Breast epithelium (tissue), 4 donors: ENCODE results near the gene TSPEAR. TPM values are rescaled to one million over a fixed set of nuclear protein-coding genes. Genes with fewer than 3 reads are reported as not detected.

Experiments used
- DNase-seq, 2 donors: peaks; one replicate each; pipeline ENCODE4 v3.0.0-alpha.2; 2019; ENCODE audit warnings: low spot score in 2 of 2
- H3K27ac ChIP-seq, 2 donors: fragments of 200-600 bp; sonication (generic) in 1 of 2; one replicate each; pipeline ENCODE4 v1.5.1; 2016 to 2019; ENCODE audit warnings: mild to moderate bottlenecking in 1 of 2
- H3K27me3 ChIP-seq, 2 donors: fragments of 200-600 bp; sonication (generic) in 1 of 2; one replicate each; pipeline versions ENCODE4 v1.5.1 to v1.6.0; 2017 to 2019; ENCODE audit warnings: control low read depth in 1 of 2, mild to moderate bottlenecking in 1 of 2
- H3K36me3 ChIP-seq: fragments of 200-600 bp; one replicate; pipeline ENCODE4 v1.5.1; 2019
- H3K4me1 ChIP-seq, 2 donors: fragments of 200-600 bp; sonication (generic); one replicate each; pipeline ENCODE4 v1.5.1; 2016 to 2019; ENCODE audit warnings: control low read depth in 1 of 2
- H3K4me3 ChIP-seq, 3 donors: fragments of 200-600 bp; sonication (generic); 1 replicate in 2 of 3; 2 replicates in 1 of 3; pipeline ENCODE4 v1.5.1; 2016 to 2019; ENCODE audit warnings: mild to moderate bottlenecking in 3 of 3, moderate library complexity in 2 of 3
- H3K9me3 ChIP-seq, 2 donors: fragments of 200-600 bp; sonication (generic) in 1 of 2; one replicate each; pipeline ENCODE4 v1.5.1; 2016 to 2019; ENCODE audit warnings: control low read depth in 1 of 2
- POLR2A ChIP-seq: fragments of 450-650 bp; IDR thresholded peaks from one replicate; pipeline ENCODE4 v1.6.1; 2016; ENCODE audit warnings: antibody characterized with exemption, mild to moderate bottlenecking, moderate library complexity
- POLR2AphosphoS5 ChIP-seq, 3 donors: sonication (generic); formaldehyde crosslinking; IDR thresholded peaks; one replicate each; pipeline ENCODE4 v1.6.1; 2017; ENCODE audit warnings: antibody characterized with exemption in 3 of 3
- intact Hi-C: fragments of 100-400 bp; cut with DNase I; formaldehyde crosslinking; loops from one replicate; pipeline ENCODE4 v1.15.1; 2023; ENCODE audit warnings: low total_unique reads
- total RNA-seq, 3 donors: library from RNA; depleted of rRNA; stranded (reverse); fragments of >200 nt; gene quantifications; one replicate each; pipeline ENCODE4 v1.1.0, GENCODE V29; 2016
- TF ChIP-seq, protein P1 (sequence below), 3 donors: fragments of 450-650 bp; IDR thresholded peaks; one replicate each; pipeline ENCODE4 v1.5.1; 2016 to 2017; ENCODE audit warnings: antibody characterized with exemption in 3 of 3, mild to moderate bottlenecking in 3 of 3, moderate library complexity in 3 of 3

Gene TSPEAR
- total RNA-seq, 3 donors from 2014 or later = 0.15 TPM; not detected in 2

DNA sequence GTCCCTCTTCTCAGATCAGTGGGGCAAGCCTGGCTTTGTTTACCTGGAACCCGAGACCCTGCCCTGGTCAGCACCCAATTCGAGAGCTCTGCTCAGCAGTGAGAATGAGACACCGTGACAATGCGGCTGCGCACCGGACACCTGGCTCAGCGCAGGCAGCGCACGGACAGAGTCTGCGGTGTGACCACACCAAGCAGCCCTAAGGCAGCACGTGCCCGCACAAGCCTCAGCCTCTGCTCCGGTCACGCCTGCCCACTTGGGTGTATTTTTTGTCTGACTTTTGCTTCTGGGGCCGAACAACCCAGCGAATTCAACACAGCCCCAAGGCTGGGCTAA is 94.8 kb downstream of the TSPEAR start:
- Histone ChIP-seq H3K36me3 (no peaks in the 10 kb centered on the region), H3K9me3 (peaks cover 9 to 18% of the 10 kb centered on the region in 2 donors), H3K4me1 (no peaks in the 10 kb centered on the region), H3K4me3 (no peak overlapping the region), H3K27me3 (peaks cover 0 to 36% of the 10 kb centered on the region in 2 donors), H3K27ac (no peak overlapping the region)
- intact Hi-C loops = no loop called here
- TF ChIP-seq, protein P1, sequence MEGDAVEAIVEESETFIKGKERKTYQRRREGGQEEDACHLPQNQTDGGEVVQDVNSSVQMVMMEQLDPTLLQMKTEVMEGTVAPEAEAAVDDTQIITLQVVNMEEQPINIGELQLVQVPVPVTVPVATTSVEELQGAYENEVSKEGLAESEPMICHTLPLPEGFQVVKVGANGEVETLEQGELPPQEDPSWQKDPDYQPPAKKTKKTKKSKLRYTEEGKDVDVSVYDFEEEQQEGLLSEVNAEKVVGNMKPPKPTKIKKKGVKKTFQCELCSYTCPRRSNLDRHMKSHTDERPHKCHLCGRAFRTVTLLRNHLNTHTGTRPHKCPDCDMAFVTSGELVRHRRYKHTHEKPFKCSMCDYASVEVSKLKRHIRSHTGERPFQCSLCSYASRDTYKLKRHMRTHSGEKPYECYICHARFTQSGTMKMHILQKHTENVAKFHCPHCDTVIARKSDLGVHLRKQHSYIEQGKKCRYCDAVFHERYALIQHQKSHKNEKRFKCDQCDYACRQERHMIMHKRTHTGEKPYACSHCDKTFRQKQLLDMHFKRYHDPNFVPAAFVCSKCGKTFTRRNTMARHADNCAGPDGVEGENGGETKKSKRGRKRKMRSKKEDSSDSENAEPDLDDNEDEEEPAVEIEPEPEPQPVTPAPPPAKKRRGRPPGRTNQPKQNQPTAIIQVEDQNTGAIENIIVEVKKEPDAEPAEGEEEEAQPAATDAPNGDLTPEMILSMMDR (IDR thresholded peaks at IDR 0.05) = no peak
- TF ChIP-seq POLR2AphosphoS5 (IDR thresholded peaks at IDR 0.05) = no peak
- no peak for TF ChIP-seq POLR2A
- no peak for DNase-seq

DNA sequence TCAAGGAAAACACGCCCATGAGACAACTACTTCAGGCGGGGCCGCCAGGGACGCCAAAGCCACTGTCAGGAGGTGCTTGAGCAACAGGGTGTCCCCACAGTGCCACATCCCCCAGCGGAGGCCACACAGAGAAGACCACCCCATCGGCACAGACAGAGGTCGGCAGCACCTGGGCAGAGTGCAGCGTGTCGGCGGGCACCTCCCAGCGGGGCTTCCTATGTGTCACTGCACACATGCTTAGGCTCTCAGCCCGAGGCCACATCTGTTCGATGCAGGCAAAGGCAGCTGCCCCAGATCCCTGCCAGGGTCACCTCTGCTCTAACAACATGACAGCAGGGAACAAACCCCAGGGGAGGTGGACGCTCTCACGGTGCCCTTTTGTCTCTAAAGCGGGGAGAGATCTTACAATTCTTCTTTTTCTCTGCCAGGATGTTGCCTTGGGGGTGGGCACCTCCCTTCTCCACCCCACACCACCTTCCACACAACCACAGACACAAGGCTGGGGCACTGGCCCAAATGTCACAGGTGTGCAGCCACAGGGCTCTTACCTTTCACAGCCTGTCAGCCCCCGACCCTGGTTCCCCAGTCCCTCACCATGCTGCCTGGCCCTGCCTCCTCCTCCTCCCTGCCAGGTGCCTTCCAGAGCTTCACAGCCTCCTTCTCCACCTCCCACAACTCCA is 95.3 kb downstream of the TSPEAR start:
- H3K36me3 ChIP-seq = no peaks in the 10 kb centered on the region
- no peak for DNase-seq
- peaks cover 0 to 36% of the 10 kb centered on the region in 2 donors for H3K27me3 ChIP-seq
- intact Hi-C loops = no loop called here
- no peak overlapping the region for H3K27ac ChIP-seq
- TF ChIP-seq POLR2A (no peak), POLR2AphosphoS5 (IDR thresholded peaks at IDR 0.05) (no peak)
- TF ChIP-seq, protein P1 (IDR thresholded peaks at IDR 0.05) = no peak
- H3K4me3 ChIP-seq = no peak overlapping the region
- peaks cover 12 to 22% of the 10 kb centered on the region in 2 donors for H3K9me3 ChIP-seq
- H3K4me1 ChIP-seq = no peaks in the 10 kb centered on the region

DNA sequence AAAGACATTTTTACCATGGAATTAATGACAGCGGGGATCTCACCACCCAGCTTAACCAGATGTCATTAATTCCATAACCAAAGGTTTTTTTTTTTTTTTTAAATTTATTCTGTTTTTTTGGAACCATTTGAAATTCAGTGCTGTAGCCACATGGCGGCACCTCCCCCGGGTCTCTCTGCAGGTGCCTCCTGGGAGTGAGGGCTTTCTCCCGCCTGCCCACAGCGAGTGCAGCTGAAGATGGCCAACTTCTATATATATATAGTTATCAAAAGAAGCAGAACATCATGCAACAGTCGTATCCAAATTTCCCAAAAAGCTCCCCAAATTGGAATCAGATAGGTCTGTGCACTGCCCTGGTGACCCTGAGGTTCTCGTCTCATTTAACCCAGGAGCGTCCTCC is 95.9 kb downstream of the TSPEAR start:
- Histone ChIP-seq H3K4me1 (no peaks in the 10 kb centered on the region), H3K27me3 (peaks cover 0 to 36% of the 10 kb centered on the region in 2 donors), H3K27ac (no peak overlapping the region), H3K36me3 (no peaks in the 10 kb centered on the region), H3K4me3 (no peak overlapping the region), H3K9me3 (peaks cover 18 to 28% of the 10 kb centered on the region in 2 donors)
- TF ChIP-seq POLR2AphosphoS5 (IDR thresholded peaks at IDR 0.05) (no peak), POLR2A (no peak)
- TF ChIP-seq, protein P1 (IDR thresholded peaks at IDR 0.05) = no peak
- DNase-seq = no peak
- intact Hi-C loops = no loop called here

DNA sequence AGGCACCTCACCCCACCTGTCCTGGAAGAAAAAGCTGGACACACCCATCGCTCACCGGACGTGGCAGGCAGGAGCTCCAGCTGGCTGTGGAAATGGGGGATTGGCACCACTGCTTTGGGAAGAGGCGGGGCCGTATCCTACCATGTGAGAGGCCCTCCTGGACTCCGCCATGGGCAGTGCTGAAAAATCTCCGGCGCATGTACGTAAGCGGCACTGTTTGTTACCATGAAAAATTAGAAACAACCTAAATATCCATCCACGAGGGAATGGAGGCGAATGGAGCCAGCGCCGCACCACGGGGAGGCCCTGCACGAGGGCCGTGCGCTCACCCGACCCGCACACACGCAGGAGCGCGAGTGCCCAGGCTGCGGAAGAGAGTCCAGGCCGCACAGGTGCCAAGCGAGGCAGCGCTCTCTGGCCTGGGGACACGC is 96.4 kb downstream of the TSPEAR start:
- no peak overlapping the region for H3K27ac ChIP-seq
- no peak for DNase-seq
- no peak for TF ChIP-seq POLR2AphosphoS5 (IDR thresholded peaks at IDR 0.05)
- TF ChIP-seq, protein P1 (IDR thresholded peaks at IDR 0.05) = no peak
- TF ChIP-seq POLR2A = no peak
- intact Hi-C loops = no loop called here
- no peaks in the 10 kb centered on the region for H3K36me3 ChIP-seq
- no peak overlapping the region for H3K4me3 ChIP-seq
- H3K4me1 ChIP-seq = no peaks in the 10 kb centered on the region
- peaks cover 0 to 36% of the 10 kb centered on the region in 2 donors for H3K27me3 ChIP-seq
- peaks cover 21 to 30% of the 10 kb centered on the region in 2 donors for H3K9me3 ChIP-seq

DNA sequence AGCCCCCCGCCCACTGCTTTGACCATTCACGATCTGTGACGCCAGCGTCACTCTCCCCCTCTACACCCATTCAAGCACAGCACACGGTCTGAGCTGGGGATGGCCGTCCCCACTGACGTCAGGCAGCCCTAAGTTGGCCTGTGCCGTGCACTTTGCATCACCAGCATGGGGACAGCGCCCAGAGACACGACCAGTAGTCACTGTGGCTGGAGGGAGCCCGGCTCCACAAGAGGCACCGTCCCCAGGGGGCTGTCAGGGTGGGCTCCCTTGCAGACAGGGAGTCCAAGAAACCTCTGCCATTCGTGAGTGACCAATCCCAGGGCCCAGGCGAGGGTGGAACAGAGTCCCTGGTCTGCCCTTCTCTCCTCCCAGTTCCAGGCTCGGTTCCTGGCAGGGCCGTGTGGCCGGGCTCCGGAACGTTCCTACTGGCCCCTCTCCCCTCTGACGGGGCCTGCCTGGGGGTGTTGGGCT is 97.2 kb downstream of the TSPEAR start:
- no peak for DNase-seq
- no peaks in the 10 kb centered on the region for H3K4me1 ChIP-seq
- H3K27me3 ChIP-seq = peaks cover 0 to 36% of the 10 kb centered on the region in 2 donors
- peaks cover 27 to 30% of the 10 kb centered on the region in 2 donors for H3K9me3 ChIP-seq
- intact Hi-C loops = no loop called here
- H3K27ac ChIP-seq = no peak overlapping the region
- no peak for TF ChIP-seq POLR2A
- TF ChIP-seq, protein P1 (IDR thresholded peaks at IDR 0.05) = no peak
- no peak for TF ChIP-seq POLR2AphosphoS5 (IDR thresholded peaks at IDR 0.05)
- H3K36me3 ChIP-seq = no peaks in the 10 kb centered on the region
- H3K4me3 ChIP-seq = no peak overlapping the region
